ENCODE results near the gene CCDC181.
"Not testable (repeated sequence)": the region's sequence is repeated elsewhere in the genome, so short reads cannot be mapped to it uniquely, and the experiment has no call there.

The CCDC181 gene

GRCh38 chr1:169402578-169402977, 24.7 kb downstream of the CCDC181 start:
- DNase-seq (ENCODE audit: low read depth in 4 of 4, low spot score in 1 of 4): not testable (repeated sequence)

- no peak for DNase-seq (ENCODE audit: low read depth in 4 of 4, low spot score in 1 of 4)
Observed at GRCh38 chr1:169395955-169396354, 31.3 kb downstream of the CCDC181 start.

GRCh38 chr1:169392406-169392805, 34.9 kb downstream of the CCDC181 start:
- DNase-seq (ENCODE audit: low read depth in 4 of 4, low spot score in 1 of 4): no peak

- DNase-seq (ENCODE audit: low read depth in 4 of 4, low spot score in 1 of 4): no peak
Observed at GRCh38 chr1:169390303-169390702, 37.0 kb downstream of the CCDC181 start.

GRCh38 chr1:169387399-169387798, 39.9 kb downstream of the CCDC181 start:
- no peak for DNase-seq (ENCODE audit: low read depth in 4 of 4, low spot score in 1 of 4)

- no peak for DNase-seq (ENCODE audit: low read depth in 4 of 4, low spot score in 1 of 4)
Observed at GRCh38 chr1:169383449-169383848, 43.8 kb downstream of the CCDC181 start.

- DNase-seq (ENCODE audit: low read depth in 4 of 4, low spot score in 1 of 4): no peak
Observed at GRCh38 chr1:169381162-169381561, 46.1 kb downstream of the CCDC181 start.

GRCh38 chr1:169371404-169371803, 55.9 kb downstream of the CCDC181 start:
- DNase-seq (ENCODE audit: low read depth in 4 of 4, low spot score in 1 of 4): no peak

- no peak for DNase-seq (ENCODE audit: low read depth in 4 of 4, low spot score in 1 of 4)
Observed at GRCh38 chr1:169368406-169368769, 58.9 kb downstream of the CCDC181 start.

GRCh38 chr1:169367686-169368405, 59.4 kb downstream of the CCDC181 start, which contains the start of the genes BLZF1 and NME7:
Gene BLZF1, plus strand, starts transcription at chr1:169368195. Its CDS starts 1,328 bp downstream, at chr1:169369523.
Gene NME7, minus strand, starts transcription at chr1:169367797. Its CDS starts 87 bp downstream, at chr1:169367710.
- peak; percentile 91 to 97 (median 94) for DNase-seq (ENCODE audit: low read depth in 4 of 4, low spot score in 1 of 4)

GRCh38 chr1:169367096-169367685, 60.1 kb downstream of the CCDC181 start:
- DNase-seq (ENCODE audit: low read depth in 4 of 4, low spot score in 1 of 4): no peak

GRCh38 chr1:169364948-169365347, 62.3 kb downstream of the CCDC181 start:
- DNase-seq (ENCODE audit: low read depth in 4 of 4, low spot score in 1 of 4): no peak

- no peak for DNase-seq (ENCODE audit: low read depth in 4 of 4, low spot score in 1 of 4)
Observed at GRCh38 chr1:169363046-169363730, 64.1 kb downstream of the CCDC181 start.

- no peak for DNase-seq (ENCODE audit: low read depth in 4 of 4, low spot score in 1 of 4)
Observed at GRCh38 chr1:169361281-169361680, 66.0 kb downstream of the CCDC181 start.

- DNase-seq (ENCODE audit: low read depth in 4 of 4, low spot score in 1 of 4): no peak
Observed at GRCh38 chr1:169360415-169360814, 66.9 kb downstream of the CCDC181 start.

GRCh38 chr1:169348383-169349036, 78.8 kb downstream of the CCDC181 start:
- no peak for DNase-seq (ENCODE audit: low read depth in 4 of 4, low spot score in 1 of 4)

- no peak for DNase-seq (ENCODE audit: low read depth in 4 of 4, low spot score in 1 of 4)
Observed at GRCh38 chr1:169347688-169348382, 79.4 kb downstream of the CCDC181 start.

GRCh38 chr1:169346036-169346589, 81.2 kb downstream of the CCDC181 start:
- DNase-seq (ENCODE audit: low read depth in 4 of 4, low spot score in 1 of 4): no peak

- DNase-seq (ENCODE audit: low read depth in 4 of 4, low spot score in 1 of 4): no peak
Observed at GRCh38 chr1:169345511-169345910, 81.8 kb downstream of the CCDC181 start.
